ENCODE measurements around the gene SPPL3. TPM values are rescaled to one million over a fixed set of nuclear protein-coding genes. Genes with fewer than 3 reads are reported as not detected.

Gene SPPL3
- total RNA-seq, 1 experiment from 2014 or later = 32.5 TPM

GRCh38 chr12:120754792-120755191 is 149.4 kb downstream of the SPPL3 start (continued):
- TF ChIP-seq ZNF512 (CRISPR knock-in tag; IDR thresholded peaks at IDR 0.05; ENCODE audit: borderline replicate concordance) (no peak), E2F1 (CRISPR knock-in tag; IDR thresholded peaks at IDR 0.05) (no peak), FOXJ3 (CRISPR knock-in tag; IDR thresholded peaks at IDR 0.05; ENCODE audit: borderline replicate concordance) (no peak), MLX (CRISPR knock-in tag; IDR thresholded peaks at IDR 0.05) (no peak)

- POLR2A ChIA-PET = no interaction called here
- TF ChIP-seq E2F4 (CRISPR knock-in tag; IDR thresholded peaks at IDR 0.05; ENCODE audit: borderline replicate concordance, low read depth) = no peak
- TF ChIP-seq FOXK1 (CRISPR knock-in tag; IDR thresholded peaks at IDR 0.05) = no peak
- no peak for TF ChIP-seq ZNF423 (CRISPR knock-in tag; IDR thresholded peaks at IDR 0.05)
- no peak for TF ChIP-seq MAX (CRISPR knock-in tag; IDR thresholded peaks at IDR 0.05)
- no peak for TF ChIP-seq NFATC4 (CRISPR knock-in tag; IDR thresholded peaks at IDR 0.05)
- TF ChIP-seq ETV6 (CRISPR knock-in tag; IDR thresholded peaks at IDR 0.05) = no peak
- no peak for TF ChIP-seq IRF2 (CRISPR knock-in tag; IDR thresholded peaks at IDR 0.05; ENCODE audit: borderline replicate concordance, low read depth)
- TF ChIP-seq ZBTB43 (CRISPR knock-in tag; IDR thresholded peaks at IDR 0.05) = no peak
- TF ChIP-seq ATF2 (CRISPR knock-in tag; IDR thresholded peaks at IDR 0.05; ENCODE audit: borderline replicate concordance, low read depth) = no peak
- no peak for TF ChIP-seq NFYB (CRISPR knock-in tag; conservative IDR thresholded peaks at IDR 0.05; ENCODE audit: low read depth)
- no peak for TF ChIP-seq CDX4 (CRISPR knock-in tag; IDR thresholded peaks at IDR 0.05; ENCODE audit: borderline replicate concordance)
- TF ChIP-seq MLX (CRISPR knock-in tag; IDR thresholded peaks at IDR 0.05) = no peak
- no peak for TF ChIP-seq SP1 (CRISPR knock-in tag; conservative IDR thresholded peaks at IDR 0.05)
- no peak for TF ChIP-seq TP53 (CRISPR knock-in tag; IDR thresholded peaks at IDR 0.05)
- no peak for TF ChIP-seq E2F5 (CRISPR knock-in tag; IDR thresholded peaks at IDR 0.05)
- TF ChIP-seq ZNF121 (CRISPR knock-in tag; IDR thresholded peaks at IDR 0.05) = no peak
- TF ChIP-seq ZMAT4 (CRISPR knock-in tag; IDR thresholded peaks at IDR 0.05) = no peak
- no peak for DNase-seq (ENCODE audit: low spot score)
- no peaks in the 10 kb centered on the region for H3K4me1 Mint-ChIP-seq
- peaks cover 9% of the 10 kb centered on the region; the same call in 1 of the 2 replicates for H3K36me3 Mint-ChIP-seq
- CTCF ChIA-PET = interaction anchor here (1.0 to 2.7 kb wide), 3 partner anchors 14 to 254 kb away, joined by 3 to 11 read pairs (median 3); no protein-coding TSS in a partner anchor
- no peaks in the 10 kb centered on the region for H3K27me3 Mint-ChIP-seq (ENCODE audit: low read depth)
- H3K27ac Mint-ChIP-seq = no peak overlapping the region
- no peak for ATAC-seq
- H3K4me3 Mint-ChIP-seq = no peak overlapping the region
- peaks cover 17% of the 10 kb centered on the region for H3K9me3 Mint-ChIP-seq
Observed at GRCh38 chr12:120751389-120751788, 152.8 kb downstream of the SPPL3 start.
